Mesenchymal stem cell (in vitro differentiated cells and primary cell): ENCODE results near the gene SMARCA1.

Experiments
- DNase-seq: peaks from one replicate; pipeline ENCODE4 v3.0.0-alpha.2; 2013
- H2AFZ ChIP-seq: one replicate; pipeline ENCODE4 v1.6.1; 2013; ENCODE audit warnings: low read depth, mild to moderate bottlenecking, control low read depth, inconsistent platforms, low read length, moderate library complexity
- H2AK5ac ChIP-seq: 2 replicates; pipeline ENCODE4 v1.6.1; 2013; ENCODE audit warnings: low read length, moderate library complexity, mild to moderate bottlenecking, inconsistent platforms; ENCODE audit not compliant: severe bottlenecking
- H2BK120ac ChIP-seq: one replicate; pipeline ENCODE4 v1.6.1; 2013; ENCODE audit warnings: low read depth, mild to moderate bottlenecking, inconsistent platforms, low read length, moderate library complexity
- H2BK12ac ChIP-seq, 2 experiments: one replicate each; pipeline ENCODE4 v1.6.1; 2013; ENCODE audit warnings: inconsistent platforms in 2 of 2, low read length in 2 of 2, mild to moderate bottlenecking in 2 of 2, moderate library complexity in 2 of 2, control low read depth in 1 of 2
- H2BK15ac ChIP-seq: one replicate; pipeline ENCODE4 v1.6.1; 2013; ENCODE audit warnings: mild to moderate bottlenecking, low read depth, inconsistent platforms; ENCODE audit not compliant: poor library complexity, severe bottlenecking
- H2BK5ac ChIP-seq: 2 replicates; pipeline ENCODE4 v1.6.1; 2013; ENCODE audit warnings: low read depth, mild to moderate bottlenecking, low read length, control low read depth, inconsistent platforms; ENCODE audit not compliant: poor library complexity, severe bottlenecking
- H3K14ac ChIP-seq, 2 experiments: one replicate each; pipeline ENCODE4 v1.6.1; 2013; ENCODE audit warnings: inconsistent platforms in 2 of 2, low read length in 2 of 2, control low read depth in 1 of 2, mild to moderate bottlenecking in 1 of 2, moderate library complexity in 1 of 2
- H3K18ac ChIP-seq, 2 experiments: one replicate each; pipeline ENCODE4 v1.6.1; 2013; ENCODE audit warnings: inconsistent platforms in 2 of 2, low read length in 2 of 2, control low read depth in 1 of 2, low read depth in 1 of 2, mild to moderate bottlenecking in 1 of 2
- H3K23ac ChIP-seq, 2 experiments: one replicate each; pipeline ENCODE4 v1.6.1; 2013; ENCODE audit warnings: inconsistent platforms in 2 of 2, low read length in 2 of 2, mild to moderate bottlenecking in 2 of 2, moderate library complexity in 2 of 2, control low read depth in 1 of 2
- H3K27ac ChIP-seq: 2 replicates; pipeline ENCODE4 v1.5.1; 2013; ENCODE audit warnings: mild to moderate bottlenecking, moderate library complexity, low read length, control low read depth, inconsistent platforms; ENCODE audit not compliant: poor library complexity, severe bottlenecking
- H3K27me3 ChIP-seq, 2 experiments: 2 replicates each; pipeline versions ENCODE4 v1.6.1 to v1.7.0; 2013; ENCODE audit warnings: low read length in 2 of 2, mild to moderate bottlenecking in 2 of 2, moderate library complexity in 2 of 2, control low read depth in 1 of 2, inconsistent platforms in 1 of 2; ENCODE audit not compliant: control insufficient read depth in 1 of 2, insufficient read depth in 1 of 2
- H3K36me3 ChIP-seq, 2 experiments: 2 replicates each; pipeline versions ENCODE4 v1.6.1 to v1.7.0; 2013; ENCODE audit warnings: low read length in 2 of 2, control low read depth in 1 of 2, inconsistent platforms in 1 of 2, low read depth in 1 of 2, mild to moderate bottlenecking in 1 of 2; ENCODE audit not compliant: insufficient read depth in 2 of 2, control insufficient read depth in 1 of 2
- H3K4ac ChIP-seq, 2 experiments: one replicate each; pipeline ENCODE4 v1.6.1; 2013; ENCODE audit warnings: inconsistent platforms in 2 of 2, low read length in 2 of 2, mild to moderate bottlenecking in 2 of 2, moderate library complexity in 2 of 2, control low read depth in 1 of 2, low read depth in 1 of 2
- H3K4me1 ChIP-seq: 2 replicates; pipeline ENCODE4 v1.6.1; 2013; ENCODE audit warnings: low read depth, low read length, control low read depth; ENCODE audit not compliant: control insufficient read depth, insufficient read depth
- H3K4me2 ChIP-seq: 2 replicates; pipeline ENCODE4 v1.6.1; 2013; ENCODE audit warnings: low read length, mild to moderate bottlenecking, inconsistent platforms; ENCODE audit not compliant: poor library complexity, severe bottlenecking
- H3K4me3 ChIP-seq, 2 experiments: 2 replicates each; pipeline versions ENCODE4 v1.5.1 to v1.7.0; 2013; ENCODE audit warnings: low read length in 2 of 2, mild to moderate bottlenecking in 2 of 2, control low read depth in 1 of 2, low read depth in 1 of 2; ENCODE audit not compliant: insufficient read depth in 1 of 2
- H3K79me1 ChIP-seq: replicated peaks from 2 replicates; pipeline ENCODE4 v1.6.1; 2013; ENCODE audit warnings: mild to moderate bottlenecking, control low read depth, low read length, inconsistent platforms; ENCODE audit not compliant: poor library complexity, severe bottlenecking
- H3K9ac ChIP-seq: 2 replicates; pipeline ENCODE4 v1.7.0; 2013; ENCODE audit warnings: mild to moderate bottlenecking, low read length, moderate library complexity
- H3K9me3 ChIP-seq: 2 replicates; pipeline ENCODE4 v1.7.0; 2013; ENCODE audit warnings: mild to moderate bottlenecking, low read length; ENCODE audit not compliant: control insufficient read depth
- H4K8ac ChIP-seq: one replicate; pipeline ENCODE4 v1.6.1; 2013; ENCODE audit warnings: inconsistent platforms, mild to moderate bottlenecking, low read length, moderate library complexity
- H4K91ac ChIP-seq: one replicate; pipeline ENCODE4 v1.6.1; 2013; ENCODE audit warnings: mild to moderate bottlenecking, low read length, inconsistent platforms
- WGBS: methylation state at CpG from one replicate; pipeline ENCODE4 v1.1.7; 2013; ENCODE audit warnings: mixed read lengths; 5-methylcytosine and 5-hydroxymethylcytosine counted together

SMARCA1 gene

GRCh38 chrX:129449148-129449547, 74.1 kb downstream of the SMARCA1 start:
- DNase-seq, result no peak
- Histone ChIP-seq H3K36me3 (peaks cover 3 to 20% of the 10 kb centered on the region in 2 experiments), H2AFZ (no peak overlapping the region), H2BK15ac (no peak overlapping the region), H3K4me2 (no peak overlapping the region), H2BK120ac (no peak overlapping the region), H3K4ac (no peak overlapping the region), H4K8ac (no peak overlapping the region), H3K9ac (no peak overlapping the region), H3K14ac (no peak overlapping the region), H3K4me3 (no peak overlapping the region), H3K79me1 (peaks cover 1% of the 10 kb centered on the region), H3K18ac (no peak overlapping the region), H3K23ac (no peak overlapping the region), H3K27me3 (no peaks in the 10 kb centered on the region), H3K9me3 (no peaks in the 10 kb centered on the region), H4K91ac (no peak overlapping the region), H2BK12ac (no peak overlapping the region), H2BK5ac (no peak overlapping the region), H3K27ac (no peak overlapping the region), H3K4me1 (no peaks in the 10 kb centered on the region), H2AK5ac (no peak overlapping the region)
- 40% methylated on average over 1 of the region's 2 CpGs for WGBS

GRCh38 chrX:129445436-129445835, 77.9 kb downstream of the SMARCA1 start:
- H3K23ac ChIP-seq, result no peak overlapping the region
- no peak overlapping the region for H2AFZ ChIP-seq
- H3K4me3 ChIP-seq, result no peak overlapping the region
- DNase-seq, result no peak
- H3K4me2 ChIP-seq, result no peak overlapping the region
- peaks cover 2% of the 10 kb centered on the region for H3K79me1 ChIP-seq
- H3K9me3 ChIP-seq, result no peaks in the 10 kb centered on the region
- no peak overlapping the region for H2AK5ac ChIP-seq
- no peak overlapping the region for H3K18ac ChIP-seq
- H2BK12ac ChIP-seq, result no peak overlapping the region
- peaks cover 3 to 29% of the 10 kb centered on the region in 2 experiments for H3K36me3 ChIP-seq
- no peaks in the 10 kb centered on the region for H3K27me3 ChIP-seq
- H2BK15ac ChIP-seq, result no peak overlapping the region
- no peak overlapping the region for H4K91ac ChIP-seq
- H3K14ac ChIP-seq, result no peak overlapping the region
- H3K4ac ChIP-seq, result no peak overlapping the region
- no peak overlapping the region for H4K8ac ChIP-seq
- H2BK120ac ChIP-seq, result no peak overlapping the region
- no peaks in the 10 kb centered on the region for H3K4me1 ChIP-seq
- no peak overlapping the region for H2BK5ac ChIP-seq
- H3K27ac ChIP-seq, result no peak overlapping the region
- H3K9ac ChIP-seq, result no peak overlapping the region

GRCh38 chrX:129433945-129434344, 89.3 kb downstream of the SMARCA1 start:
- Histone ChIP-seq H2BK120ac (no peak overlapping the region), H3K79me1 (peaks cover 1% of the 10 kb centered on the region), H3K18ac (no peak overlapping the region), H2AFZ (no peak overlapping the region), H2AK5ac (no peak overlapping the region), H3K27me3 (no peaks in the 10 kb centered on the region), H3K14ac (no peak overlapping the region), H3K9ac (no peak overlapping the region), H3K9me3 (no peaks in the 10 kb centered on the region), H3K36me3 (peaks cover 0 to 3% of the 10 kb centered on the region in 2 experiments), H3K27ac (no peak overlapping the region), H3K4me2 (no peak overlapping the region), H2BK5ac (no peak overlapping the region), H3K4me1 (no peaks in the 10 kb centered on the region), H2BK12ac (no peak overlapping the region), H2BK15ac (no peak overlapping the region), H3K23ac (no peak overlapping the region), H4K91ac (no peak overlapping the region), H4K8ac (no peak overlapping the region), H3K4me3 (no peak overlapping the region), H3K4ac (no peak overlapping the region)
- no peak for DNase-seq
- WGBS, result 93% methylated on average over 3 of the region's 3 CpGs

GRCh38 chrX:129433461-129433860, 89.8 kb downstream of the SMARCA1 start:
- no peak overlapping the region for H4K91ac ChIP-seq
- no peak overlapping the region for H3K23ac ChIP-seq
- no peak overlapping the region for H2BK12ac ChIP-seq
- WGBS, result no CpG with 5 or more reads among the region's 2 CpGs
- H3K14ac ChIP-seq, result no peak overlapping the region
- no peaks in the 10 kb centered on the region for H3K27me3 ChIP-seq
- H2AK5ac ChIP-seq, result no peak overlapping the region
- peaks cover 2% of the 10 kb centered on the region for H3K9me3 ChIP-seq
- H3K4me2 ChIP-seq, result no peak overlapping the region
- H2BK15ac ChIP-seq, result no peak overlapping the region
- H2BK5ac ChIP-seq, result no peak overlapping the region
- H3K9ac ChIP-seq, result no peak overlapping the region
- no peak overlapping the region for H3K18ac ChIP-seq
- peaks cover 1% of the 10 kb centered on the region for H3K79me1 ChIP-seq
- DNase-seq, result no peak
- no peak overlapping the region for H3K4me3 ChIP-seq
- no peaks in the 10 kb centered on the region for H3K4me1 ChIP-seq
- H4K8ac ChIP-seq, result no peak overlapping the region
- peaks cover 0 to 3% of the 10 kb centered on the region in 2 experiments for H3K36me3 ChIP-seq
- no peak overlapping the region for H2BK120ac ChIP-seq
- no peak overlapping the region for H2AFZ ChIP-seq
- H3K4ac ChIP-seq, result no peak overlapping the region
- no peak overlapping the region for H3K27ac ChIP-seq
